ENCODE data around the gene SYT14. TPM values are rescaled to one million over a fixed set of nuclear protein-coding genes. Genes with fewer than 3 reads are reported as not detected.

The SYT14 gene
- total and polyA plus RNA-seq, 2 of the 4 experiments (the other 2 are of a cell fraction), result 0.14 to 1.3 TPM

DNA sequence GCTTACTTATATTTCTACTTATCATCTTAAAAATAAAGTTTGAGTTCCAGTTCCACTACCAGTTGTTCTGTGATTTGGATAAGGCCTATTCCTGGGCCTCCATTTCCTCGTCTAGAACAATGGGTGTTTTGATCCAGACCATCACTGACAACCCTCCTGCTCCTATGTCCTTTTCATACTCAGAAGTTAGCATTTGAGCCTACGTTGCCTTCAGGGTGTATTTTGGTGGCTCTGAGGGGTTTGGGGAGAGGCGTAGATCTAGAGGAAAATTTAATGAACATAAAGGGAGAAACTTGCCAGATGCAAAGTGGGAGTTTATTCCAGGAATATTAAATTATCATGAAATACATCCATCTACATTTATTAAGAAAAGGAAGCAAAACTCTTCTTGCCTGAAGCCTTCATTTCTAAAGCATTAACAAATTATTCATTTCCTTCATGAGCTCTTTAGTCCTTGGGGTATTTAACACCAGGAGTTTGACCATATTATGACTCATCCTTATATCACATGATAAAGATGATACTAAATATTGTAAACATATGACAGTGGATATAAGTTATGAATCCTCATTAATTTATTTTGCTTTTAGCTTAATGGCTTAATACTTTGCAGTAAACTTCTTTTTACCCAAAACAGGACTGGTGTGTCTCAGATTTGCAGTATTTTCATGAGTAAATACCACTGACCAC lies 47.2 kb upstream of the SYT14 start:
- in situ Hi-C loops (cut with MboI; ENCODE audit: low sequenced_read_pairs), result no loop called here
- BruUV-seq (replicated peaks), result no TSS peak
- peak overlapping the region; percentile 20 for H2BK5ac ChIP-seq (ENCODE audit: low read depth, low read length, poor library complexity, severe bottlenecking)
- peak overlapping the region; percentile 69; the same call in 1 of the 2 replicates for H3K14ac ChIP-seq (replicated peaks; ENCODE audit: low read depth, low read length)
- no peak overlapping the region for H3K4me2 ChIP-seq (ENCODE audit: low read depth, low read length)
- H3K56ac ChIP-seq (ENCODE audit: extremely low read depth, insufficient read depth, low read length), result no peak overlapping the region
- no peak overlapping the region for H4K5ac ChIP-seq (ENCODE audit: low read depth, low read length)
- H3K36me3 ChIP-seq (ENCODE audit: control insufficient read depth, insufficient read depth, low read length), result no peaks in the 10 kb centered on the region
- no peaks in the 10 kb centered on the region for H3K79me1 ChIP-seq (ENCODE audit: low read depth in 1 of 2, low read length in 2 of 2)
- H3K4ac ChIP-seq (ENCODE audit: low read depth, low read length), result peak overlapping the region; percentile 68
- H3K4me3 ChIP-seq (ENCODE audit: insufficient read depth, low read depth, low read length), result no peak overlapping the region
- peak; percentile 52 for DNase-seq
- TF ChIP-seq MXI1 (IDR thresholded peaks at IDR 0.05; ENCODE audit: borderline replicate concordance, low read depth, low read length) (no peak), RAD21 (IDR thresholded peaks at IDR 0.05; ENCODE audit: low read length) (no peak), CEBPB (IDR thresholded peaks at IDR 0.05; ENCODE audit: low read depth, low read length) (no peak), FOS (IDR thresholded peaks at IDR 0.05; ENCODE audit: low read depth, low read length) (peak; percentile 63), NFE2L2 (IDR thresholded peaks at IDR 0.05; ENCODE audit: low read depth, low read length) (no peak), RFX5 (IDR thresholded peaks at IDR 0.05; ENCODE audit: low read depth, low read length) (no peak), RCOR1 (IDR thresholded peaks at IDR 0.05; ENCODE audit: insufficient replicate concordance, low read length) (no peak), BHLHE40 (IDR thresholded peaks at IDR 0.05; ENCODE audit: low read depth, low read length) (no peak)
- TF ChIP-seq, protein P1, sequence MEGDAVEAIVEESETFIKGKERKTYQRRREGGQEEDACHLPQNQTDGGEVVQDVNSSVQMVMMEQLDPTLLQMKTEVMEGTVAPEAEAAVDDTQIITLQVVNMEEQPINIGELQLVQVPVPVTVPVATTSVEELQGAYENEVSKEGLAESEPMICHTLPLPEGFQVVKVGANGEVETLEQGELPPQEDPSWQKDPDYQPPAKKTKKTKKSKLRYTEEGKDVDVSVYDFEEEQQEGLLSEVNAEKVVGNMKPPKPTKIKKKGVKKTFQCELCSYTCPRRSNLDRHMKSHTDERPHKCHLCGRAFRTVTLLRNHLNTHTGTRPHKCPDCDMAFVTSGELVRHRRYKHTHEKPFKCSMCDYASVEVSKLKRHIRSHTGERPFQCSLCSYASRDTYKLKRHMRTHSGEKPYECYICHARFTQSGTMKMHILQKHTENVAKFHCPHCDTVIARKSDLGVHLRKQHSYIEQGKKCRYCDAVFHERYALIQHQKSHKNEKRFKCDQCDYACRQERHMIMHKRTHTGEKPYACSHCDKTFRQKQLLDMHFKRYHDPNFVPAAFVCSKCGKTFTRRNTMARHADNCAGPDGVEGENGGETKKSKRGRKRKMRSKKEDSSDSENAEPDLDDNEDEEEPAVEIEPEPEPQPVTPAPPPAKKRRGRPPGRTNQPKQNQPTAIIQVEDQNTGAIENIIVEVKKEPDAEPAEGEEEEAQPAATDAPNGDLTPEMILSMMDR (conservative IDR thresholded peaks at IDR 0.05; ENCODE audit: low read depth, low read length), result no peak
- ChIA-PET CTCF (interaction anchor here (0.6 to 1.5 kb wide), 3 partner anchors 10 to 1346 kb away, joined by 3 to 4 read pairs (median 3); no protein-coding TSS in a partner anchor), POLR2A (ENCODE audit: unreplicated experiment) (no interaction called here)
- peak overlapping the region; percentile 69; the same call in 1 of the 2 replicates for H2BK20ac ChIP-seq (ENCODE audit: low read depth, low read length)
- H3K9me1 ChIP-seq (ENCODE audit: insufficient read depth, low read length), result peaks cover 5% of the 10 kb centered on the region
- H3K27me3 ChIP-seq (ENCODE audit: control insufficient read depth, insufficient read depth, low read length), result no peaks in the 10 kb centered on the region
- H3K27ac ChIP-seq (ENCODE audit: insufficient read depth, low read length), result peak overlapping the region; percentile 54
- peak; percentile 54 for ATAC-seq (ENCODE audit: low read depth)
- H4K91ac ChIP-seq (ENCODE audit: insufficient read depth, low read depth, low read length), result no peak overlapping the region
- H4K20me1 ChIP-seq (ENCODE audit: insufficient read depth, low read length), result no peaks in the 10 kb centered on the region
- no peak overlapping the region for H3K23ac ChIP-seq (ENCODE audit: low read depth, low read length)
- H4K8ac ChIP-seq (ENCODE audit: low read depth in 2 of 2, low read length in 2 of 2), result peak overlapping the region; percentile 75 to 83
- H2BK120ac ChIP-seq (ENCODE audit: low read depth, low read length), result peak overlapping the region; percentile 76; the same call in 1 of the 2 replicates
- intact Hi-C loops (cut with micrococcal nuclease), result no loop called here
- dilution Hi-C loops (cut with HindIII; ENCODE audit: low sequenced_read_pairs, unreplicated experiment), result no loop called here
- peak overlapping the region; percentile 88; the same call in 1 of the 3 replicates for H2BK15ac ChIP-seq (ENCODE audit: low read depth, low read length)
- no peak overlapping the region for H2AK9ac ChIP-seq (replicated peaks; ENCODE audit: low read depth, low read length, poor library complexity)
- H2AFZ ChIP-seq (replicated peaks; ENCODE audit: low read length, poor library complexity), result no peak overlapping the region
- H3K9ac ChIP-seq (ENCODE audit: low read depth, low read length), result no peak overlapping the region
- no CpG with 5 or more reads among the region's 3 CpGs for WGBS, 2 experiments (ENCODE audit: extremely low coverage in 2 of 2, insufficient read length in 1 of 2)
- H2AK5ac ChIP-seq (ENCODE audit: low read depth, low read length), result peak overlapping the region; percentile 81
- H3K9me3 ChIP-seq (ENCODE audit: control insufficient read depth, insufficient read depth, low read length), result no peaks in the 10 kb centered on the region
- peaks cover 6% of the 10 kb centered on the region; the same call in 1 of the 2 replicates for H3K4me1 ChIP-seq (ENCODE audit: control insufficient read depth, insufficient read depth, low read length)
- peak overlapping the region; percentile 85; the same call in 1 of the 2 replicates for H3K18ac ChIP-seq (ENCODE audit: low read depth, low read length)
